HEK293T (cell line): Measurements from ENCODE around the gene STK33.

Experiments
- BHLHE40 ChIP-seq: fragments of 450-650 bp; IDR thresholded peaks from 2 replicates; pipeline ENCODE4 v1.6.1; 2016; ENCODE audit warnings: mild to moderate bottlenecking, moderate library complexity, borderline replicate concordance
- FOXK2 ChIP-seq: fragments of 450-650 bp; IDR thresholded peaks from 2 replicates; pipeline ENCODE4 v1.6.1; 2016; ENCODE audit warnings: mild to moderate bottlenecking
- FOXM1 ChIP-seq: fragments of 450-650 bp; IDR thresholded peaks from 2 replicates; pipeline ENCODE4 v1.6.1; 2017; ENCODE audit warnings: mild to moderate bottlenecking, borderline replicate concordance
- HDGF ChIP-seq: fragments of 450-650 bp; IDR thresholded peaks from 2 replicates; pipeline ENCODE4 v1.6.1; 2017; ENCODE audit warnings: antibody characterized with exemption, borderline replicate concordance
- LEF1 ChIP-seq: fragments of 450-650 bp; IDR thresholded peaks from 2 replicates; pipeline ENCODE4 v1.6.1; 2017; ENCODE audit warnings: mild to moderate bottlenecking, borderline replicate concordance
- NFRKB ChIP-seq: fragments of 450-650 bp; IDR thresholded peaks from 2 replicates; pipeline ENCODE4 v1.6.1; 2016; ENCODE audit warnings: mild to moderate bottlenecking, moderate library complexity
- SP1 ChIP-seq: fragments of 450-650 bp; IDR thresholded peaks from 2 replicates; pipeline ENCODE4 v1.6.1; 2017
- SUZ12 ChIP-seq: fragments of 450-650 bp; IDR thresholded peaks from 2 replicates; pipeline ENCODE4 v1.6.1; 2016; ENCODE audit warnings: mild to moderate bottlenecking
- TARDBP ChIP-seq: fragments of 450-650 bp; IDR thresholded peaks from 2 replicates; pipeline ENCODE4 v1.6.1; 2016

GRCh38 chr11:8477680-8478079 lies 116.3 kb downstream of the STK33 start:
- no peak for TF ChIP-seq SUZ12
- TF ChIP-seq SP1, result no peak
- TF ChIP-seq BHLHE40, result no peak
- no peak for TF ChIP-seq FOXM1
- no peak for TF ChIP-seq LEF1
- no peak for TF ChIP-seq FOXK2
- no peak for TF ChIP-seq HDGF
- TF ChIP-seq TARDBP, result no peak
- no peak for TF ChIP-seq NFRKB
